K562 (cell line): Measurements from ENCODE around the gene MYL12B. TPM values are rescaled to one million over a fixed set of nuclear protein-coding genes. Genes with fewer than 3 reads are reported as not detected.

Experiments
- ATAC-seq: fragments of 200-7000 bp; cut with Tn5 transposase; 3 replicates; pipeline ENCODE4 v1.9.1; 2020; ENCODE audit warnings: moderate library complexity
- BruUV-seq: library from RNA; stranded (reverse); fragments of 400-500 nt; replicated peaks from 2 replicates; lab custom pipeline; 2021; lab: Mats Ljungman, UMichigan
- CTCF ChIA-PET: fragments of 300-600 bp; formaldehyde crosslinking; extraction: SDS; loops from one replicate; lab custom pipeline; 2021; ENCODE audit warnings: low intra/inter-chr PET ratio; lab: Yijun Ruan, JAX
- POLR2A ChIA-PET: fragments of 300-600, 350-650 bp; sonication (Branson Sonifier 250); formaldehyde crosslinking; extraction: SDS; loops from one replicate; lab custom pipeline; 2021; ENCODE audit warnings: antibody characterized with exemption, inconsistent platforms; lab: Yijun Ruan, JAX
- DNase-seq, 4 experiments: peaks; one replicate each; pipeline versions ENCODE4 v3.0.0 to v3.0.0-alpha.2; 2011 to 2018; ENCODE audit warnings: low spot score in 3 of 4, mixed read lengths in 3 of 4; ENCODE audit errors: extremely low read depth in 1 of 4
- FAIRE-seq: peaks from 2 replicates; lab custom pipeline; 2011; peaks lifted over from hg19 to GRCh38; lab: Jason Lieb, UNC
- H2AFZ ChIP-seq: 2 replicates; pipeline ENCODE4 v1.6.0; 2011; ENCODE audit warnings: low read depth, low read length, control low read depth, inconsistent platforms
- H3K27ac ChIP-seq: fragments of 200-600 bp; 3 replicates; pipeline ENCODE4 v1.8.0; 2011; ENCODE audit warnings: low read depth, mild to moderate bottlenecking, control low read depth, inconsistent platforms, low read length, moderate library complexity, mixed read lengths; ENCODE audit errors: extremely low read depth
- H3K27me3 ChIP-seq, 2 experiments: fragments of 300-600 bp in 1 of 2; 2 replicates in 1 of 2; 3 replicates in 1 of 2; pipeline versions ENCODE4 v1.6.0 to v1.8.0; 2011; ENCODE audit warnings: inconsistent platforms in 2 of 2, low read length in 2 of 2, mild to moderate bottlenecking in 1 of 2, mixed read lengths in 1 of 2, moderate library complexity in 1 of 2; ENCODE audit not compliant: control insufficient read depth in 2 of 2, insufficient read depth in 2 of 2
- H3K36me3 ChIP-seq: fragments of 300-600 bp; 3 replicates; pipeline ENCODE4 v1.8.0; 2011; ENCODE audit warnings: mild to moderate bottlenecking, low read length, inconsistent platforms; ENCODE audit not compliant: control insufficient read depth, insufficient read depth
- H3K4me1 ChIP-seq, 2 experiments: fragments of 200-600 bp in 1 of 2; replicated peaks in 1 of 2; 2 replicates in 1 of 2; 3 replicates in 1 of 2; pipeline versions ENCODE4 v1.5.1 to v1.8.0; 2011; ENCODE audit warnings: inconsistent platforms in 2 of 2, low read length in 2 of 2, mild to moderate bottlenecking in 1 of 2, mixed read lengths in 1 of 2, moderate library complexity in 1 of 2; ENCODE audit not compliant: control insufficient read depth in 2 of 2, insufficient read depth in 2 of 2
- H3K4me2 ChIP-seq: 2 replicates; pipeline ENCODE4 v1.6.1; 2011; ENCODE audit warnings: low read length, control low read depth, inconsistent platforms, mixed read lengths; ENCODE audit not compliant: insufficient read depth
- H3K4me3 ChIP-seq: fragments of 200-600 bp; sonication (generic), shearing (Covaris generic); 2 replicates; pipeline ENCODE4 v1.5.1; 2016; ENCODE audit warnings: control low read depth, inconsistent platforms
- H3K79me2 ChIP-seq: fragments of 200-600 bp; 3 replicates; pipeline ENCODE4 v1.8.0; 2011; ENCODE audit warnings: low read length, inconsistent platforms; ENCODE audit not compliant: control insufficient read depth, insufficient read depth
- H3K9ac ChIP-seq, 2 experiments: 2 replicates each; pipeline versions ENCODE4 v1.6.0 to v1.6.1; 2011; ENCODE audit warnings: low read depth in 2 of 2, low read length in 2 of 2, control low read depth in 1 of 2, inconsistent platforms in 1 of 2, mild to moderate bottlenecking in 1 of 2, mixed read lengths in 1 of 2; ENCODE audit not compliant: insufficient read depth in 1 of 2
- H3K9me1 ChIP-seq: one replicate; pipeline ENCODE4 v1.6.0; 2011; ENCODE audit warnings: inconsistent platforms, mild to moderate bottlenecking, low read length, moderate library complexity; ENCODE audit not compliant: control insufficient read depth, insufficient read depth
- H3K9me3 ChIP-seq: replicated peaks from 2 replicates; pipeline ENCODE4 v1.5.1; 2011; ENCODE audit warnings: low read depth, low read length, inconsistent platforms; ENCODE audit not compliant: control insufficient read depth, insufficient read depth
- H4K20me1 ChIP-seq: replicated peaks from 2 replicates; pipeline ENCODE4 v1.6.1; 2011; ENCODE audit warnings: low read length, inconsistent platforms, mixed read lengths; ENCODE audit not compliant: control insufficient read depth, insufficient read depth
- AFF1 ChIP-seq, 2 experiments: fragments of 450-650 bp; IDR thresholded peaks; 2 replicates each; pipeline ENCODE4 v1.6.1; 2018; ENCODE audit warnings: mild to moderate bottlenecking in 2 of 2, low read depth in 1 of 2; ENCODE audit not compliant: partially characterized antibody in 2 of 2
- ATF7 ChIP-seq: fragments of 450-650 bp; IDR thresholded peaks from 2 replicates; pipeline ENCODE4 v1.7.1; 2014; ENCODE audit warnings: mild to moderate bottlenecking, moderate library complexity
- CEBPG ChIP-seq, 3 experiments: fragments of 200-800 bp in 1 of 3; sonication (Bioruptor generic) in 1 of 3; sonication (generic) in 1 of 3; formaldehyde crosslinking in 1 of 3; IDR thresholded peaks in 2 of 3; conservative IDR thresholded peaks in 1 of 3; 2 replicates each; pipeline versions ENCODE4 v1.6.1 to v1.8.0; 2016 to 2022; ENCODE audit warnings: missing compliant biosample characterization in 2 of 3, missing genetic modification characterization in 2 of 3, mild to moderate bottlenecking in 1 of 3, missing genetic modification reagents in 1 of 3
- CHD2 ChIP-seq: IDR thresholded peaks from 2 replicates; pipeline ENCODE4 v1.6.1; 2011; ENCODE audit warnings: low read depth, low read length
- CTCF ChIP-seq, 3 experiments: IDR thresholded peaks in 2 of 3; conservative IDR thresholded peaks in 1 of 3; 2 replicates each; pipeline ENCODE4 v1.5.1; 2011 to 2012; ENCODE audit warnings: low read length in 3 of 3, mild to moderate bottlenecking in 3 of 3, control low read depth in 2 of 3, improper control_type of control experiment in 1 of 3, inconsistent platforms in 1 of 3, low read depth in 1 of 3, mixed read lengths in 1 of 3, moderate library complexity in 1 of 3; ENCODE audit not compliant: insufficient read depth in 2 of 3
- RAD21 ChIP-seq, 2 experiments: fragments of 250-450 bp in 1 of 2; fragments of 450-650 bp in 1 of 2; sonication (Bioruptor Pico) in 1 of 2; formaldehyde crosslinking in 1 of 2; IDR thresholded peaks in 1 of 2; conservative IDR thresholded peaks in 1 of 2; 2 replicates each; pipeline versions ENCODE4 v1.4.0 to v1.8.0; 2020 to 2022; ENCODE audit warnings: mild to moderate bottlenecking in 2 of 2, moderate library complexity in 1 of 2
- TEAD1 ChIP-seq, 2 experiments: fragments of 450-650 bp in 1 of 2; sonication (generic) in 1 of 2; formaldehyde crosslinking; IDR thresholded peaks; 2 replicates each; pipeline versions ENCODE4 v1.4.0 to v1.8.0; 2020 to 2022; ENCODE audit warnings: mild to moderate bottlenecking in 2 of 2, missing genetic modification reagents in 1 of 2
- ZBTB26 ChIP-seq: fragments of 450-650 bp; formaldehyde crosslinking; IDR thresholded peaks from 2 replicates; pipeline ENCODE4 v1.4.0; 2022; ENCODE audit warnings: missing genetic modification characterization
- ZFP1 ChIP-seq: fragments of 450-650 bp; formaldehyde crosslinking; IDR thresholded peaks from 2 replicates; pipeline ENCODE4 v1.4.0; 2020; ENCODE audit warnings: mild to moderate bottlenecking, mixed read lengths
- ZNF655 ChIP-seq: fragments of 250-450 bp; sonication (Bioruptor Pico); IDR thresholded peaks from 2 replicates; pipeline ENCODE4 v1.5.0; 2021
- WGBS: fragments of 100-300 bp; shearing (Covaris generic); methylation state at CpG from one replicate; pipeline ENCODE4 v1.1.6; 2016; ENCODE audit warnings: low coverage, mixed read lengths; ENCODE audit not compliant: insufficient coverage; ENCODE audit errors: missing lambda C conversion rate; 5-methylcytosine and 5-hydroxymethylcytosine counted together
- in situ Hi-C: fragments of 300-500 bp; cut with MboI; formaldehyde crosslinking; loops from 4 replicates; pipeline ENCODE4 v1.15.0; 2018; ENCODE audit warnings: inconsistent platforms, mixed read lengths
- intact Hi-C: fragments of 100-400 bp; cut with micrococcal nuclease; formaldehyde crosslinking; loops from 2 replicates; pipeline ENCODE4 v1.14.2; 2022
- polyA plus RNA-seq, 8 experiments: library from polyadenylated mRNA; depleted of rRNA in 4 of 8; stranded (reverse) in 5 of 8; unstranded in 3 of 8; fragments of >200 nt; fragmentation: Nextera tagmentation in 2 of 8; fragmentation: Illumina TruSeq in 1 of 8; extraction: Ambion mirVana in 2 of 8; extraction: Trizol in 1 of 8; gene quantifications; 2 replicates each; pipeline versions ENCODE4 v1.2.1 to v1.2.3, GENCODE V29; 2011 to 2014; ENCODE audit warnings: inconsistent platforms in 1 of 8, missing spikeins in 1 of 8
- total RNA-seq, 7 experiments: library from RNA; depleted of rRNA in 6 of 7; stranded (reverse); fragments of >200 nt in 6 of 7; fragmentation: Illumina TruSeq in 2 of 7; extraction: Trizol in 2 of 7; gene quantifications; 2 replicates each; pipeline versions ENCODE4 v1.2.1 to v1.2.3, GENCODE V29; 2011 to 2021; ENCODE audit warnings: low replicate concordance in 1 of 7

The MYL12B gene
- total and polyA plus RNA-seq, 9 of the 15 experiments (the other 6 are each of a cell fraction or from before 2014, with no cell fraction given) = 220 to 995 (median 463) TPM

- ATAC-seq (peak; percentile 62), DNase-seq (no peak), FAIRE-seq (no peak)
- H3K4me1 ChIP-seq = no peaks in the 10 kb centered on the region; a peak in 1 of 5 replicates
- no peaks in the 10 kb centered on the region for H3K27me3 ChIP-seq
- H3K36me3 ChIP-seq = no peaks in the 10 kb centered on the region
- BruUV-seq = no TSS peak
- TF ChIP-seq ATF7 (no peak), RAD21 (CRISPR knock-in tag; conservative IDR thresholded peaks at IDR 0.05 in 1 of 2, IDR thresholded peaks at IDR 0.05 in 1 of 2) (peak in 1 of 2 experiments; percentile 17; a peak in 1 of 4 replicates), ZFP1 (CRISPR knock-in tag) (no peak), CEBPG (CRISPR knock-in tag; IDR thresholded peaks at IDR 0.05) (0 out of 2 replicates have a peak, but pooled peaks have one; percentile 29), CEBPG (tag; conservative IDR thresholded peaks at IDR 0.05 in 1 of 2, IDR thresholded peaks at IDR 0.05 in 1 of 2) (no peak), CHD2 (no peak), TEAD1 (CRISPR knock-in tag; IDR thresholded peaks at IDR 0.05) (peak in 1 of 2 experiments; percentile 19; a peak in 1 of 4 replicates), AFF1 (IDR thresholded peaks at IDR 0.05; ENCODE audit: low read depth in 1 of 2, partially characterized antibody in 2 of 2) (no peak), ZNF655 (CRISPR knock-in tag) (no peak), CTCF (IDR thresholded peaks at IDR 0.05 in 2 of 3, conservative IDR thresholded peaks at IDR 0.05 in 1 of 3; ENCODE audit: insufficient read depth in 2 of 3, low read depth in 1 of 3, low read length in 3 of 3) (peak in 2 of 3 experiments; percentile 8 to 37; a peak in 3 of 6 replicates), ZBTB26 (CRISPR knock-in tag) (no peak)
- H4K20me1 ChIP-seq = no peaks in the 10 kb centered on the region
- H3K9ac ChIP-seq = no peak overlapping the region
- no peak overlapping the region for H3K27ac ChIP-seq
- H3K79me2 ChIP-seq = no peaks in the 10 kb centered on the region
- in situ Hi-C loops (no loop called here), intact Hi-C loops (no loop called here)
- no peak overlapping the region for H2AFZ ChIP-seq
- ChIA-PET CTCF (no interaction called here), POLR2A (interaction anchor here (0.5 to 5.8 kb wide), 3 partner anchors 8 to 282 kb away, joined by 3 to 35 read pairs (median 3); partner anchors contain the start of gene MYL12A)
- H3K9me3 ChIP-seq = 0 out of 2 replicates have a peak, but pooled peaks cover 4% of the 10 kb centered on the region
- no peak overlapping the region for H3K4me3 ChIP-seq
- no peaks in the 10 kb centered on the region for H3K9me1 ChIP-seq
- 10% methylated on average over 2 of the region's 2 CpGs for WGBS
- H3K4me2 ChIP-seq = no peak overlapping the region
Measured at GRCh38 chr18:3238742-3239141, 23.2 kb upstream of the MYL12B start.
